Heart left ventricle (tissue), 13 donors: ENCODE results near the gene FBH1.

Source experiments
- POLR2A ChIP-seq, 2 donors: fragments of 450-650 bp; IDR thresholded peaks; one replicate each; pipeline ENCODE4 v1.6.1; 2017; ENCODE audit warnings: antibody characterized with exemption in 2 of 2, mild to moderate bottlenecking in 2 of 2, moderate library complexity in 2 of 2
- TF ChIP-seq, protein P1 (sequence below), 12 donors: fragments of 200-600 bp; sonication (generic) in 4 of 12; IDR thresholded peaks; one replicate each; pipeline versions ENCODE4 v1.5.0 to v1.8.0; 2018 to 2022; ENCODE audit warnings: antibody characterized with exemption in 12 of 12, mild to moderate bottlenecking in 5 of 12
- donor health status: ischemic (EF 13 %, LVEDD 7.1; RV severe dilation, severe dysfunction).
- donor health status: DM: no; HTN: yes; CAD: no.
- donor health status: DM: no; HTN: no; CAD: no.
- donor health status: ischemic (EF 25% LVEDD 6.9; RV normal size, moderate dysfunction).
- donor health status: ischemic (EF 25% LVEDD 5.7; RV mildly dilated, moderate dysfunction).
- donor health status: ischemic (EF 35%, LVEDD 5.7; RV mildly dilated, moderate dysfunction).
- donor health status: nonischemic (EF 11% LVEDD 7.7; RV severe dilation, severe dysfunction).
- donor health status: DM: yes; HTN: yes; CAD: no.
- donor health status: PGD.
- donor health status: ischemic (EF 29% LVEDD 5.4; RV normal size, mild dysfunction).
- donor health status: nonischemic (EF 23%, LVEDD 6.1; RV moderate dilation, normal function).

DNA sequence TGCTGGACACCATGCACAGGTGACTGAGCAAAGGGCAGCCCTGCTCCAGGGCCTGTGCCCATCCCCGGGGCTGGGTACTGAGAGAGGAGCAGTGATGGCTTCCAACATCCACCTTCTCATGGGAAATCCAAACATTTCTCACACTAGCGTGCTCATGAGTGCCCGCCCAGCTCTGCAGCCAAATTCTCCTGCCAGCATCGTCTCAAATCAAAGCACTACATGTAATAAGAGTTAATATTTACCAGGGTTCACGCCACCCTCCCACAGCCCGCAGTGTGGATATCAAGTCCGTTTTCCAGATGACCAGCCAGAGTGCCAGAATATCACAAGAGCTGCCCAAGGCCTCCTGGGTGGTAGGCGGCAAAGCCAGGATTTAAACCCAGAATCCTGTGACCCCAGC is 75.2 kb downstream of the FBH1 start:
- TF ChIP-seq, protein P1, sequence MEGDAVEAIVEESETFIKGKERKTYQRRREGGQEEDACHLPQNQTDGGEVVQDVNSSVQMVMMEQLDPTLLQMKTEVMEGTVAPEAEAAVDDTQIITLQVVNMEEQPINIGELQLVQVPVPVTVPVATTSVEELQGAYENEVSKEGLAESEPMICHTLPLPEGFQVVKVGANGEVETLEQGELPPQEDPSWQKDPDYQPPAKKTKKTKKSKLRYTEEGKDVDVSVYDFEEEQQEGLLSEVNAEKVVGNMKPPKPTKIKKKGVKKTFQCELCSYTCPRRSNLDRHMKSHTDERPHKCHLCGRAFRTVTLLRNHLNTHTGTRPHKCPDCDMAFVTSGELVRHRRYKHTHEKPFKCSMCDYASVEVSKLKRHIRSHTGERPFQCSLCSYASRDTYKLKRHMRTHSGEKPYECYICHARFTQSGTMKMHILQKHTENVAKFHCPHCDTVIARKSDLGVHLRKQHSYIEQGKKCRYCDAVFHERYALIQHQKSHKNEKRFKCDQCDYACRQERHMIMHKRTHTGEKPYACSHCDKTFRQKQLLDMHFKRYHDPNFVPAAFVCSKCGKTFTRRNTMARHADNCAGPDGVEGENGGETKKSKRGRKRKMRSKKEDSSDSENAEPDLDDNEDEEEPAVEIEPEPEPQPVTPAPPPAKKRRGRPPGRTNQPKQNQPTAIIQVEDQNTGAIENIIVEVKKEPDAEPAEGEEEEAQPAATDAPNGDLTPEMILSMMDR (IDR thresholded peaks at IDR 0.05) = no peak
- no peak for TF ChIP-seq POLR2A (IDR thresholded peaks at IDR 0.05)
